H1 (cell line): ENCODE data around the gene TMEM120A. TPM values are rescaled to one million over a fixed set of nuclear protein-coding genes. Genes with fewer than 3 reads are reported as not detected.

Source experiments
- CTCF ChIA-PET: fragments of 300-600 bp; sonication (Branson Sonifier 250); formaldehyde crosslinking; loops from one replicate; lab custom pipeline; 2021; ENCODE audit not compliant: partially characterized antibody; lab: Charles Lee
- POLR2A ChIA-PET: fragments of 300-600 bp; sonication (Branson Sonifier 250); formaldehyde crosslinking; loops from one replicate; lab custom pipeline; 2021; ENCODE audit warnings: inconsistent platforms; ENCODE audit not compliant: partially characterized antibody; lab: Charles Lee
- DNase-seq, 2 experiments: peaks; one replicate each; pipeline versions ENCODE4 v3.0.0 to v3.0.0-alpha.2; 2010 to 2022; ENCODE audit warnings: low spot score in 2 of 2, low read depth in 1 of 2, mixed read lengths in 1 of 2
- FAIRE-seq: peaks from 2 replicates; lab custom pipeline; 2011; peaks lifted over from hg19 to GRCh38; lab: Jason Lieb, UNC
- H2AFZ ChIP-seq: 2 replicates; pipeline ENCODE4 v1.8.1; 2012; ENCODE audit warnings: low read length, inconsistent platforms
- H2AK5ac ChIP-seq: 2 replicates; pipeline ENCODE4 v1.6.1; 2013; ENCODE audit warnings: low read depth, low read length
- H2BK120ac ChIP-seq: replicated peaks from 2 replicates; pipeline ENCODE3; 2013; ENCODE audit warnings: low read depth, low read length, inconsistent platforms
- H2BK12ac ChIP-seq: 2 replicates; pipeline ENCODE4 v1.6.1; 2013; ENCODE audit warnings: low read depth, low read length
- H2BK15ac ChIP-seq: 2 replicates; pipeline ENCODE4 v1.6.1; 2013; ENCODE audit warnings: low read length
- H2BK20ac ChIP-seq: 2 replicates; pipeline ENCODE4 v1.6.1; 2013; ENCODE audit warnings: low read length
- H2BK5ac ChIP-seq: 2 replicates; pipeline ENCODE4 v1.6.1; 2013; ENCODE audit warnings: low read depth, low read length
- H3K14ac ChIP-seq: 2 replicates; pipeline ENCODE4 v1.6.1; 2013; ENCODE audit warnings: inconsistent platforms; ENCODE audit not compliant: insufficient read length
- H3K18ac ChIP-seq: 2 replicates; pipeline ENCODE4 v1.6.1; 2013; ENCODE audit warnings: low read length; ENCODE audit errors: extremely low read depth
- H3K23ac ChIP-seq: 2 replicates; pipeline ENCODE4 v1.6.1; 2013; ENCODE audit warnings: inconsistent platforms; ENCODE audit not compliant: insufficient read length
- H3K23me2 ChIP-seq: 2 replicates; pipeline ENCODE4 v1.6.1; 2013; ENCODE audit warnings: low read depth, low read length
- H3K27ac ChIP-seq: 2 replicates; pipeline ENCODE4 v1.6.1; 2011; ENCODE audit warnings: low read depth, low read length, inconsistent platforms
- H3K27me3 ChIP-seq, 4 experiments: replicated peaks in 1 of 4; 1 replicate in 1 of 4; 2 replicates in 3 of 4; pipeline versions ENCODE4 v1.6.1 to v1.8.1; 2011 to 2013; ENCODE audit warnings: low read length in 3 of 4, mild to moderate bottlenecking in 3 of 4, inconsistent platforms in 2 of 4, mixed read lengths in 2 of 4, moderate library complexity in 1 of 4; ENCODE audit not compliant: control insufficient read depth in 3 of 4, insufficient read depth in 3 of 4; ENCODE audit errors: extremely low read depth in 1 of 4
- H3K36me3 ChIP-seq, 4 experiments: 2 replicates each; pipeline versions ENCODE4 v1.6.1 to v1.8.1; 2011 to 2013; ENCODE audit warnings: mild to moderate bottlenecking in 4 of 4, low read length in 3 of 4, moderate library complexity in 2 of 4, control low read depth in 1 of 4, inconsistent platforms in 1 of 4; ENCODE audit not compliant: insufficient read depth in 4 of 4, control insufficient read depth in 2 of 4
- H3K4ac ChIP-seq: replicated peaks from 2 replicates; pipeline ENCODE3; 2013; ENCODE audit warnings: low read length, low read depth, mixed read lengths, inconsistent platforms; ENCODE audit not compliant: insufficient read length
- H3K4me1 ChIP-seq, 4 experiments: replicated peaks in 1 of 4; 1 replicate in 1 of 4; 2 replicates in 3 of 4; pipeline versions ENCODE4 v1.6.1 to v1.8.1; 2011 to 2013; ENCODE audit warnings: low read length in 3 of 4, inconsistent platforms in 2 of 4, mixed read lengths in 1 of 4; ENCODE audit not compliant: insufficient read depth in 4 of 4, control insufficient read depth in 3 of 4
- H3K4me2 ChIP-seq, 2 experiments: 2 replicates each; pipeline versions ENCODE4 v1.6.1 to v1.8.1; 2011 to 2013; ENCODE audit warnings: low read depth in 2 of 2, low read length in 2 of 2, control low read depth in 1 of 2, inconsistent platforms in 1 of 2, mild to moderate bottlenecking in 1 of 2; ENCODE audit not compliant: insufficient read depth in 1 of 2
- H3K4me3 ChIP-seq, 4 experiments: fragments of 200-600, 300-600 bp in 1 of 4; sonication (generic), shearing (Covaris generic), sonication (Bioruptor Twin) in 1 of 4; 2 replicates each; pipeline versions ENCODE4 v1.5.1 to v1.8.1; 2011 to 2016; ENCODE audit warnings: low read length in 4 of 4, low read depth in 3 of 4, control low read depth in 2 of 4, inconsistent platforms in 2 of 4, mild to moderate bottlenecking in 2 of 4, mixed read lengths in 1 of 4, moderate library complexity in 1 of 4; ENCODE audit not compliant: insufficient read depth in 2 of 4; ENCODE audit errors: extremely low read depth in 1 of 4
- H3K56ac ChIP-seq: replicated peaks from 2 replicates; pipeline ENCODE3; 2013; ENCODE audit warnings: low read depth, mild to moderate bottlenecking, mixed read lengths, low read length, inconsistent platforms; ENCODE audit not compliant: insufficient read length
- H3K79me1 ChIP-seq: 2 replicates; pipeline ENCODE4 v1.6.1; 2013; ENCODE audit warnings: low read depth, low read length, control low read depth
- H3K79me2 ChIP-seq, 2 experiments: 2 replicates each; pipeline versions ENCODE4 v1.6.1 to v1.8.1; 2012 to 2013; ENCODE audit warnings: low read length in 2 of 2, mild to moderate bottlenecking in 2 of 2, inconsistent platforms in 1 of 2; ENCODE audit not compliant: insufficient read depth in 2 of 2, control insufficient read depth in 1 of 2
- H3K9ac ChIP-seq, 4 experiments: replicated peaks in 1 of 4; 1 replicate in 1 of 4; 2 replicates in 3 of 4; pipeline versions ENCODE4 v1.6.1 to v1.8.1; 2011 to 2013; ENCODE audit warnings: low read depth in 3 of 4, low read length in 3 of 4, control low read depth in 2 of 4, mild to moderate bottlenecking in 2 of 4, moderate library complexity in 2 of 4, inconsistent platforms in 1 of 4; ENCODE audit errors: extremely low read depth in 1 of 4
- H3K9me3 ChIP-seq, 2 experiments: 2 replicates each; pipeline versions ENCODE4 v1.6.1 to v1.8.1; 2012 to 2013; ENCODE audit warnings: mild to moderate bottlenecking in 2 of 2, moderate library complexity in 2 of 2, control low read depth in 1 of 2, inconsistent platforms in 1 of 2, low read depth in 1 of 2, low read length in 1 of 2, mixed read lengths in 1 of 2; ENCODE audit not compliant: insufficient read depth in 2 of 2
- H4K20me1 ChIP-seq, 2 experiments: replicated peaks in 1 of 2; 2 replicates each; pipeline versions ENCODE3 to v1.8.1; 2011 to 2013; ENCODE audit warnings: inconsistent platforms in 2 of 2, low read length in 2 of 2, mild to moderate bottlenecking in 1 of 2; ENCODE audit not compliant: insufficient read depth in 2 of 2, control insufficient read depth in 1 of 2
- H4K5ac ChIP-seq: 2 replicates; pipeline ENCODE4 v1.6.1; 2013; ENCODE audit warnings: low read length, low read depth, mixed read lengths, inconsistent platforms; ENCODE audit not compliant: insufficient read length
- H4K8ac ChIP-seq: 2 replicates; pipeline ENCODE4 v1.8.0; 2013; ENCODE audit warnings: mild to moderate bottlenecking, moderate library complexity, low read length, inconsistent platforms; ENCODE audit not compliant: insufficient read depth; ENCODE audit errors: extremely low read depth
- H4K91ac ChIP-seq: replicated peaks from 2 replicates; pipeline ENCODE3; 2013; ENCODE audit warnings: low read length, mixed read lengths, inconsistent platforms; ENCODE audit not compliant: insufficient read length
- CTBP2 ChIP-seq: IDR thresholded peaks from 2 replicates; pipeline ENCODE4 v1.7.0; 2011; ENCODE audit warnings: borderline replicate concordance, mild to moderate bottlenecking, moderate library complexity, mixed read lengths, low read length; ENCODE audit not compliant: insufficient read depth, insufficient read length
- FOSL1 ChIP-seq: IDR thresholded peaks from 2 replicates; pipeline ENCODE4 v1.6.1; 2011; ENCODE audit warnings: mild to moderate bottlenecking, low read depth, low read length, moderate library complexity; ENCODE audit not compliant: insufficient read depth
- JUN ChIP-seq: IDR thresholded peaks from 2 replicates; pipeline ENCODE4 v1.6.1; 2011; ENCODE audit warnings: low read depth, mild to moderate bottlenecking, improper control_type of control experiment, low read length
- RXRA ChIP-seq: IDR thresholded peaks from 2 replicates; pipeline ENCODE4 v1.6.1; 2011; ENCODE audit warnings: low read depth, mild to moderate bottlenecking, low read length, moderate library complexity; ENCODE audit not compliant: insufficient read depth
- SUZ12 ChIP-seq: fragments of 200-600 bp; sonication (generic); IDR thresholded peaks from 2 replicates; pipeline ENCODE4 v1.6.1; 2012; ENCODE audit warnings: mild to moderate bottlenecking, inconsistent platforms, low read length, moderate library complexity, mixed read lengths
- WGBS, 2 experiments: shearing (Covaris generic) in 1 of 2; methylation state at CpG; one replicate each; pipeline versions ENCODE4 v1.1.6 to v1.1.7; 2013 to 2015; ENCODE audit warnings: low lambda C conversion rate in 2 of 2, mixed read lengths in 2 of 2, inconsistent platforms in 1 of 2, low coverage in 1 of 2, missing lambda C conversion rate in 1 of 2; ENCODE audit not compliant: insufficient replicate concordance in 2 of 2, insufficient coverage in 1 of 2, insufficient read length in 1 of 2; ENCODE audit errors: extremely low coverage in 1 of 2, missing lambda C conversion rate in 1 of 2; 5-methylcytosine and 5-hydroxymethylcytosine counted together
- polyA plus RNA-seq, 7 experiments: library from polyadenylated mRNA; depleted of rRNA in 3 of 7; stranded (reverse) in 5 of 7; unstranded in 2 of 7; fragments of >200 nt in 5 of 7; fragments of 200-250 nt in 2 of 7; gene quantifications; 1 replicate in 5 of 7; 2 replicates in 1 of 7; 4 replicates in 1 of 7; pipeline versions ENCODE4 v1.2.1 to v1.2.3, GENCODE V29; 2011 to 2013; ENCODE audit warnings: missing spikeins in 2 of 7, mixed read lengths in 2 of 7
- total RNA-seq: library from RNA; stranded (reverse); fragmentation: NEBNext Ultra II Directional; extraction: Animal tissue kit (Norgen Biotek cat#: 25700); gene quantifications from 2 replicates; pipeline ENCODE4 v1.2.1, GENCODE V29; 2021
- TF ChIP-seq, protein P1 (sequence below), 3 experiments: IDR thresholded peaks; 1 replicate in 2 of 3; 2 replicates in 1 of 3; pipeline versions ENCODE4 v1.5.1 to v1.6.1; 2011; ENCODE audit warnings: low read length in 3 of 3, mild to moderate bottlenecking in 3 of 3, inconsistent platforms in 2 of 3, low read depth in 1 of 3, moderate library complexity in 1 of 3; ENCODE audit not compliant: insufficient read depth in 1 of 3; ENCODE audit errors: control extremely low read depth in 1 of 3

Gene TMEM120A
- total and polyA plus RNA-seq, 2 of the 8 experiments (the other 6 are each of a cell fraction or from before 2014, with no cell fraction given): 15.6 to 49.9 TPM

DNA sequence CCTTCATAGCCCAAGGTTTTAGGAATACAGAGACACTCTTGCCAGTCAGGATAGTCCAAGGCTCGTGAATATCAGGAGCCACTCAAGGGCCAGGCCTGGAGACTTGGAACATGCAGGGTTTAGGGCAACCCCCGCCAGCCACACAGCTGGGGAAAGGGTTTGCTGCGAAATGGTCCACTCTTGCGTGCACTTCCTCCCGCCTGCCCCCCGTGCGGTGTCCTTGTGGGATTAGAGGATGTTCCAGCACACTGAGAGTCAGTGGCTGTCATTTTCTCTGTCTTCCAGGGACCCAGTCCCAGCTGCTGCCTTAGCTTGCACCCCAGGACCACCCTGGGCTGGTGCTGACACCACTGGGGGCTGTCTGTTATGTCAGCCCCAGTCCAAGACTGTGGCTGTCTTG, 41.0 kb downstream of the TMEM120A start:
- Histone ChIP-seq H3K9me3 (no peaks in the 10 kb centered on the region), H3K14ac (no peak overlapping the region), H2BK12ac (no peak overlapping the region), H2BK120ac (no peak overlapping the region), H4K5ac (no peak overlapping the region), H4K91ac (no peak overlapping the region), H2AK5ac (no peak overlapping the region), H3K4me1 (peaks cover 2 to 11% (median 4%) of the 10 kb centered on the region in 4 experiments), H3K27ac (no peak overlapping the region), H3K79me2 (peaks cover 0 to 16% of the 10 kb centered on the region in 2 experiments; a peak in 2 of 4 replicates), H3K27me3 (no peaks in the 10 kb centered on the region), H2BK5ac (no peak overlapping the region), H3K18ac (no peak overlapping the region), H3K23me2 (no peaks in the 10 kb centered on the region), H3K4me2 (no peak overlapping the region), H3K36me3 (peaks cover 2 to 33% (median 14%) of the 10 kb centered on the region in 4 experiments; a peak in 5 of 8 replicates), H4K20me1 (peaks cover 2 to 10% of the 10 kb centered on the region in 2 experiments), H3K79me1 (peaks cover 3% of the 10 kb centered on the region; the same call in 1 of the 2 replicates), H4K8ac (no peak overlapping the region), H3K23ac (no peak overlapping the region), H2AFZ (no peak overlapping the region), H3K4ac (no peak overlapping the region), H3K9ac (no peak overlapping the region), H3K4me3 (no peak overlapping the region), H2BK15ac (no peak overlapping the region), H2BK20ac (no peak overlapping the region), H3K56ac (no peak overlapping the region)
- CTCF ChIA-PET: no interaction called here
- DNase-seq (no peak), FAIRE-seq (no peak)
- TF ChIP-seq SUZ12 (no peak), CTBP2 (no peak), RXRA (no peak), JUN (no peak), FOSL1 (no peak)
- TF ChIP-seq, protein P1, sequence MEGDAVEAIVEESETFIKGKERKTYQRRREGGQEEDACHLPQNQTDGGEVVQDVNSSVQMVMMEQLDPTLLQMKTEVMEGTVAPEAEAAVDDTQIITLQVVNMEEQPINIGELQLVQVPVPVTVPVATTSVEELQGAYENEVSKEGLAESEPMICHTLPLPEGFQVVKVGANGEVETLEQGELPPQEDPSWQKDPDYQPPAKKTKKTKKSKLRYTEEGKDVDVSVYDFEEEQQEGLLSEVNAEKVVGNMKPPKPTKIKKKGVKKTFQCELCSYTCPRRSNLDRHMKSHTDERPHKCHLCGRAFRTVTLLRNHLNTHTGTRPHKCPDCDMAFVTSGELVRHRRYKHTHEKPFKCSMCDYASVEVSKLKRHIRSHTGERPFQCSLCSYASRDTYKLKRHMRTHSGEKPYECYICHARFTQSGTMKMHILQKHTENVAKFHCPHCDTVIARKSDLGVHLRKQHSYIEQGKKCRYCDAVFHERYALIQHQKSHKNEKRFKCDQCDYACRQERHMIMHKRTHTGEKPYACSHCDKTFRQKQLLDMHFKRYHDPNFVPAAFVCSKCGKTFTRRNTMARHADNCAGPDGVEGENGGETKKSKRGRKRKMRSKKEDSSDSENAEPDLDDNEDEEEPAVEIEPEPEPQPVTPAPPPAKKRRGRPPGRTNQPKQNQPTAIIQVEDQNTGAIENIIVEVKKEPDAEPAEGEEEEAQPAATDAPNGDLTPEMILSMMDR (IDR thresholded peaks at IDR 0.05; ENCODE audit: control extremely low read depth in 1 of 3, insufficient read depth in 1 of 3, low read depth in 1 of 3, low read length in 3 of 3): no peak
- POLR2A ChIA-PET: no interaction called here
- WGBS, 2 experiments: 96% methylated on average over 7 of the region's 7 CpGs; no CpG with 5 or more reads in 1 of the 2 experiments
